ENCODE data around the gene CEP68. TPM values are rescaled to one million over a fixed set of nuclear protein-coding genes. Genes with fewer than 3 reads are reported as not detected.
"Not testable (repeated sequence)": the region's sequence is repeated elsewhere in the genome, so short reads cannot be mapped to it uniquely, and the experiment has no call there.

The CEP68 gene, protein sequence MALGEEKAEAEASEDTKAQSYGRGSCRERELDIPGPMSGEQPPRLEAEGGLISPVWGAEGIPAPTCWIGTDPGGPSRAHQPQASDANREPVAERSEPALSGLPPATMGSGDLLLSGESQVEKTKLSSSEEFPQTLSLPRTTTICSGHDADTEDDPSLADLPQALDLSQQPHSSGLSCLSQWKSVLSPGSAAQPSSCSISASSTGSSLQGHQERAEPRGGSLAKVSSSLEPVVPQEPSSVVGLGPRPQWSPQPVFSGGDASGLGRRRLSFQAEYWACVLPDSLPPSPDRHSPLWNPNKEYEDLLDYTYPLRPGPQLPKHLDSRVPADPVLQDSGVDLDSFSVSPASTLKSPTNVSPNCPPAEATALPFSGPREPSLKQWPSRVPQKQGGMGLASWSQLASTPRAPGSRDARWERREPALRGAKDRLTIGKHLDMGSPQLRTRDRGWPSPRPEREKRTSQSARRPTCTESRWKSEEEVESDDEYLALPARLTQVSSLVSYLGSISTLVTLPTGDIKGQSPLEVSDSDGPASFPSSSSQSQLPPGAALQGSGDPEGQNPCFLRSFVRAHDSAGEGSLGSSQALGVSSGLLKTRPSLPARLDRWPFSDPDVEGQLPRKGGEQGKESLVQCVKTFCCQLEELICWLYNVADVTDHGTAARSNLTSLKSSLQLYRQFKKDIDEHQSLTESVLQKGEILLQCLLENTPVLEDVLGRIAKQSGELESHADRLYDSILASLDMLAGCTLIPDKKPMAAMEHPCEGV
- 5.1 and 6.3 TPM in 2 replicates for total RNA-seq (2014; rRNA removed; shearing (Covaris generic))

GRCh38 chr2:65056215-65057053 lies at the start of gene CEP68:
CEP68 (plus strand) TSS chr2:65056416; CDS start chr2:65069445, 13,029 bp downstream.
- H3K4me3 ChIP-seq, result peak within 1 kb of the TSS; percentile 87
- H3K4me1 ChIP-seq (replicated peaks), result peaks cover 14% of the 10 kb centered on the region
- DNase-seq (ENCODE audit: low read depth in 1 of 2, low spot score in 2 of 2), result peak; percentile 98 to 99
- H3K27me3 ChIP-seq (replicated peaks), result no peaks in the 10 kb centered on the region
- peaks cover 4% of the 10 kb centered on the region for H3K36me3 ChIP-seq
- H3K9me3 ChIP-seq (replicated peaks), result 0 out of 2 replicates have a peak, but pooled peaks cover 3% of the 10 kb centered on the region
- H3K27ac ChIP-seq, result peak within 1 kb of the TSS; percentile 29

GRCh38 chr2:65013776-65014175 lies 42.4 kb upstream of the CEP68 start:
- Histone ChIP-seq H3K4me3 (no peak overlapping the region), H3K9me3 (replicated peaks) (no peaks in the 10 kb centered on the region), H3K36me3 (peaks cover 27% of the 10 kb centered on the region), H3K27ac (no peak overlapping the region), H3K27me3 (replicated peaks) (no peaks in the 10 kb centered on the region), H3K4me1 (replicated peaks) (no peaks in the 10 kb centered on the region; the same call in 1 of the 2 replicates)
- DNase-seq (ENCODE audit: low read depth in 1 of 2, low spot score in 2 of 2), result no peak

- H3K27ac ChIP-seq, result peak overlapping the region; percentile 29; the same call in 1 of the 2 replicates
- no peak overlapping the region for H3K4me3 ChIP-seq
- H3K36me3 ChIP-seq, result peaks cover 39% of the 10 kb centered on the region
- no peaks in the 10 kb centered on the region; the same call in 1 of the 2 replicates for H3K4me1 ChIP-seq (replicated peaks)
- no peaks in the 10 kb centered on the region for H3K9me3 ChIP-seq (replicated peaks)
- peak in 1 of 2 experiments; percentile 32 for DNase-seq (ENCODE audit: low read depth in 1 of 2, low spot score in 2 of 2)
- H3K27me3 ChIP-seq (replicated peaks), result no peaks in the 10 kb centered on the region
Observed at GRCh38 chr2:65015731-65016130, 40.5 kb upstream of the CEP68 start.

DNA sequence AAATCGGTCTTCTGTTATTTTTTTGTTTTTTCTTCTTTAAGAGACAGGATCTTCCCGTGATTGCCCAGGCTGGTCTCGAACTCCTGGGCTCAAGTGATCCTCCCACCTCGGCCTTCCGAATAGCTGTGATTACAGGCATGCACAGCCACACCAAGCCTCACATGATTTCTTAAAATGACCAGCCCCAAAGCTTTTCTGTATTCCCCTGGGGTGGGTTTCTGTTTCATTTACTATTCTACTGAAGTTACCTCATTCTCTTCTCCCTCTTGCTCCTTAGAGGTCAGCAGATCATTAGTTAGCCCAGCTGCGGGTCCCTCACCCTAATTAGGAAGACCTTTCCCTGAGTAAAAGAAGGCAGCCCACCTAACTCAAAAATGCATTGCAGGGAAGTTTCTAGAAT lies 39.4 kb upstream of the CEP68 start:
- DNase-seq (ENCODE audit: low read depth in 1 of 2, low spot score in 2 of 2), result no peak
- Histone ChIP-seq H3K27me3 (replicated peaks) (no peaks in the 10 kb centered on the region), H3K4me1 (replicated peaks) (no peaks in the 10 kb centered on the region; the same call in 1 of the 2 replicates), H3K27ac (no peak overlapping the region), H3K9me3 (replicated peaks) (no peaks in the 10 kb centered on the region), H3K36me3 (peaks cover 43% of the 10 kb centered on the region), H3K4me3 (no peak overlapping the region)

GRCh38 chr2:65017335-65017734 lies 38.9 kb upstream of the CEP68 start:
- Histone ChIP-seq H3K27ac (no peak overlapping the region), H3K36me3 (peaks cover 44% of the 10 kb centered on the region), H3K9me3 (replicated peaks) (no peaks in the 10 kb centered on the region), H3K4me3 (no peak overlapping the region), H3K27me3 (replicated peaks) (no peaks in the 10 kb centered on the region), H3K4me1 (replicated peaks) (no peaks in the 10 kb centered on the region; the same call in 1 of the 2 replicates)
- DNase-seq (ENCODE audit: low read depth in 1 of 2, low spot score in 2 of 2), result no peak

GRCh38 chr2:65018141-65018582 lies 38.1 kb upstream of the CEP68 start:
- H3K27ac ChIP-seq, result no peak overlapping the region
- no peaks in the 10 kb centered on the region; the same call in 1 of the 2 replicates for H3K4me1 ChIP-seq (replicated peaks)
- no peak for DNase-seq (ENCODE audit: low read depth in 1 of 2, low spot score in 2 of 2)
- H3K9me3 ChIP-seq (replicated peaks), result no peaks in the 10 kb centered on the region
- H3K36me3 ChIP-seq, result peaks cover 44% of the 10 kb centered on the region
- H3K27me3 ChIP-seq (replicated peaks), result no peaks in the 10 kb centered on the region
- H3K4me3 ChIP-seq, result no peak overlapping the region

DNA sequence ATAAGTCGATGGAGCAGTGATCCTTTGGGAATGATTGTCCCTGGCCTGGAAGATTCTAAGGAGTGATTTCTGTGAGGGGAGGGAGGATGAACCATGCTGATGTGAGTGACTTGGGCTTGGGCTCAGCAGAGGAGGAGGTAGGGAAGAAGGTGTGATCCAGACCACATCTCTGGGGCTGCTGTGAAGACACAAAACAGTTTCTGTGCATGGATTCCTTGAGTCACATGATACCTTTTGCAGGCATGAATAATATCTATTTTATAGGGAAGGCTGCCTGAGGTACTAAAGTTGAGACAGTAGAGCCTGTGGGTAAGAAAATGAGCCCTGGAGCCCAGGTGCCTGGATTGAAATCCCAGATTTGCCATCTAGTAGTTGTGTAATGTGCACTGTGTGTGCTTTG lies 37.2 kb upstream of the CEP68 start:
- Histone ChIP-seq H3K4me1 (replicated peaks) (peaks cover 4% of the 10 kb centered on the region), H3K9me3 (replicated peaks) (no peaks in the 10 kb centered on the region), H3K36me3 (peaks cover 38% of the 10 kb centered on the region), H3K27ac (no peak overlapping the region), H3K27me3 (replicated peaks) (no peaks in the 10 kb centered on the region), H3K4me3 (no peak overlapping the region)
- DNase-seq (ENCODE audit: low read depth in 1 of 2, low spot score in 2 of 2), result no peak

GRCh38 chr2:65019675-65020195 lies 36.5 kb upstream of the CEP68 start:
- Histone ChIP-seq H3K9me3 (replicated peaks) (no peaks in the 10 kb centered on the region), H3K4me3 (no peak overlapping the region), H3K36me3 (peaks cover 38% of the 10 kb centered on the region), H3K4me1 (replicated peaks) (peaks cover 11% of the 10 kb centered on the region), H3K27ac (no peak overlapping the region), H3K27me3 (replicated peaks) (no peaks in the 10 kb centered on the region)
- DNase-seq (ENCODE audit: low read depth in 1 of 2, low spot score in 2 of 2), result no peak

DNA sequence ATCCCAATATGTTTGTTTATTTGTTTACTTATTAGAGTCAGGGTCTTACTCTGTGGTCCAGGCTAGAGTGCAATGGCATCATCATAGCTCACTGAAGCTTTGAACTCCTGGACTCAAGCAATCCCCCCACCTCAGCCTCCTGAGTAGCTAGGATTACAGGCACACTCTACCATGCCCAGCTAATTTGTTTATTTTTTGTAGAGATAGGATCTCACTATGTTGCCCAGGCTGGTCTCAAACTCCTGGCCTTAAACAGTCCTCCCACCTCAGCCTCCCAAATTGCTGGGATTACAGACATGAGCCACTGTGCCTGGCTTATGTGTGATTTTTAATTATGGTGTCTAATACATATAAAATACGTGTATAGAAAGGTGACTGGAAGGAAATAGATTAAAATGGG lies 36.0 kb upstream of the CEP68 start:
- not testable (repeated sequence) for H3K27ac ChIP-seq; DNase-seq (ENCODE audit: low read depth in 1 of 2, low spot score in 2 of 2); H3K4me3 ChIP-seq; H3K9me3 ChIP-seq (replicated peaks); H3K27me3 ChIP-seq (replicated peaks)
- Histone ChIP-seq H3K36me3 (peaks cover 38% of the 10 kb centered on the region), H3K4me1 (replicated peaks) (peaks cover 12% of the 10 kb centered on the region)

DNA sequence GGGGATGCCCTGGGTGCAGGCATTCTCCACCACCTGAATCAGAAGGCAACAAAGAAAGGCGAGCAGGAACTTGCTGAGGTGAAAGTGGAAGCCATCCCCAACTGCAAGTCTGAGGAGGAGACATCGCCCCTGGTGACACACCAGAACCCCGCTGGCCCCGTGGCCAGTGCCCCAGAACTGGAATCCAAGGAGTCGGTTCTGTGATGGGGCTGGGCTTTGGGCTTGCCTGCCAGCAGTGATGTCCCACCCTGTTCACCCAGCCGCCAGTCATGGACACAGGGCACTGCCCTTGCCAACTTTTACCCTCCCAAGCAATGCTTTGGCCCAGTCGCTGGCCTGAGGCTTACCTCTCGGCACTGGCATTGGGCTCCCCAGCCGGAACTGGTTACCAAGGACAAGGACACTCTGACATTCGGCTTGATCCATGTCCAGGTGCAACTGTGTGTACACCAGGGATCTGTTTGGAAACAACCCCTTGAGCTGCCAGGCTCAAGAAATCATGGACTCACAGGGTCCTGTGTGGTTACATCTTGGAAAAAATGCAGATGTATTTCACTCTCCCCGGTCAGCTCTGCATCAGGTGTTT lies 35.2 kb upstream of the CEP68 start:
- Histone ChIP-seq H3K4me3 (no peak overlapping the region), H3K9me3 (replicated peaks) (no peaks in the 10 kb centered on the region), H3K27me3 (replicated peaks) (no peaks in the 10 kb centered on the region), H3K4me1 (replicated peaks) (peaks cover 12% of the 10 kb centered on the region), H3K36me3 (peaks cover 38% of the 10 kb centered on the region), H3K27ac (no peak overlapping the region)
- DNase-seq (ENCODE audit: low read depth in 1 of 2, low spot score in 2 of 2), result no peak

DNA sequence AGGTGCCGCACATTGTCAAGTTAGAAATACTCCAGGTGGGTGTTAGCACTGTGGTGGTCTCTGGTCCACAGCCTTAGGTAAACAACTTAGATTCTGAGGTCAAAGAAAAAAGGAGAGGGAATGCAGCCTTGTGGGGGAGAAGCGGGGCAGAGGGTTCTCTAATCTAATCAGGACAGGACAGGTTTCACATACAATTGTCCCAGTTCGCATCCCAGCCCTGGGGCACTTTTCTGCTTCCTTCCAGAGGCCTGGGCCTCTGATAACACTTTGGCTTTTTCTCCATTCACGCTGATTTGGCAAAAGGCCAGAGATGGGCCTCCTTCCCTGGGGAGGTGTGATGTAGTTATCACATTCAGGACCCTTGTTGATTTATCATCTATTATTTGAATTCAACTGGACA lies 34.5 kb upstream of the CEP68 start:
- Histone ChIP-seq H3K4me3 (no peak overlapping the region), H3K4me1 (replicated peaks) (peaks cover 12% of the 10 kb centered on the region), H3K27ac (no peak overlapping the region), H3K27me3 (replicated peaks) (no peaks in the 10 kb centered on the region), H3K36me3 (peaks cover 35% of the 10 kb centered on the region), H3K9me3 (replicated peaks) (no peaks in the 10 kb centered on the region)
- DNase-seq (ENCODE audit: low read depth in 1 of 2, low spot score in 2 of 2), result no peak

- H3K4me3 ChIP-seq, result no peak overlapping the region
- no peak for DNase-seq (ENCODE audit: low read depth in 1 of 2, low spot score in 2 of 2)
- peaks cover 12% of the 10 kb centered on the region for H3K4me1 ChIP-seq (replicated peaks)
- no peaks in the 10 kb centered on the region for H3K9me3 ChIP-seq (replicated peaks)
- H3K27ac ChIP-seq, result no peak overlapping the region
- H3K27me3 ChIP-seq (replicated peaks), result no peaks in the 10 kb centered on the region
- peaks cover 34% of the 10 kb centered on the region for H3K36me3 ChIP-seq
Observed at GRCh38 chr2:65022189-65022588, 34.0 kb upstream of the CEP68 start.

- DNase-seq (ENCODE audit: low read depth in 1 of 2, low spot score in 2 of 2), result no peak
- Histone ChIP-seq H3K4me3 (no peak overlapping the region), H3K9me3 (replicated peaks) (no peaks in the 10 kb centered on the region), H3K4me1 (replicated peaks) (peaks cover 12% of the 10 kb centered on the region), H3K27me3 (replicated peaks) (no peaks in the 10 kb centered on the region), H3K27ac (peak overlapping the region; percentile 61), H3K36me3 (peaks cover 22% of the 10 kb centered on the region; the same call in 1 of the 2 replicates)
Observed at GRCh38 chr2:65023742-65024141, 32.5 kb upstream of the CEP68 start.
